ENCODE results near the gene PSMC1. TPM values are rescaled to one million over a fixed set of nuclear protein-coding genes. Genes with fewer than 3 reads are reported as not detected.

PSMC1 gene
- total and polyA plus RNA-seq, 12 donors: 67.1 to 456 (median 87.4) TPM

- Histone ChIP-seq H3K27ac (no peak overlapping the region), H3K4me1 (replicated peaks in 1 of 2) (peaks cover 7 to 20% of the 10 kb centered on the region in 2 donors), H3K4me3 (no peak overlapping the region), H3K27me3 (no peaks in the 10 kb centered on the region), H3K36me3 (replicated peaks in 1 of 2) (peaks cover 0 to 19% of the 10 kb centered on the region in 2 donors), H3K9me3 (replicated peaks in 1 of 3) (no peaks in the 10 kb centered on the region)
- WGBS, 4 donors: 96% methylated on average over 4 of the region's 4 CpGs
- intact Hi-C loops (cut with DNase I): loop anchor here in 1 of 2 donors (10.0 kb wide), 3 partner anchors 101 to 451 kb away; no protein-coding TSS in a partner anchor
- no peak for DNase-seq
- TF ChIP-seq, protein P1, sequence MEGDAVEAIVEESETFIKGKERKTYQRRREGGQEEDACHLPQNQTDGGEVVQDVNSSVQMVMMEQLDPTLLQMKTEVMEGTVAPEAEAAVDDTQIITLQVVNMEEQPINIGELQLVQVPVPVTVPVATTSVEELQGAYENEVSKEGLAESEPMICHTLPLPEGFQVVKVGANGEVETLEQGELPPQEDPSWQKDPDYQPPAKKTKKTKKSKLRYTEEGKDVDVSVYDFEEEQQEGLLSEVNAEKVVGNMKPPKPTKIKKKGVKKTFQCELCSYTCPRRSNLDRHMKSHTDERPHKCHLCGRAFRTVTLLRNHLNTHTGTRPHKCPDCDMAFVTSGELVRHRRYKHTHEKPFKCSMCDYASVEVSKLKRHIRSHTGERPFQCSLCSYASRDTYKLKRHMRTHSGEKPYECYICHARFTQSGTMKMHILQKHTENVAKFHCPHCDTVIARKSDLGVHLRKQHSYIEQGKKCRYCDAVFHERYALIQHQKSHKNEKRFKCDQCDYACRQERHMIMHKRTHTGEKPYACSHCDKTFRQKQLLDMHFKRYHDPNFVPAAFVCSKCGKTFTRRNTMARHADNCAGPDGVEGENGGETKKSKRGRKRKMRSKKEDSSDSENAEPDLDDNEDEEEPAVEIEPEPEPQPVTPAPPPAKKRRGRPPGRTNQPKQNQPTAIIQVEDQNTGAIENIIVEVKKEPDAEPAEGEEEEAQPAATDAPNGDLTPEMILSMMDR (IDR thresholded peaks at IDR 0.05): no peak
- no peak for TF ChIP-seq POLR2A (IDR thresholded peaks at IDR 0.05)
Observed at GRCh38 chr14:90303473-90303872, 47.1 kb downstream of the PSMC1 start.

DNA sequence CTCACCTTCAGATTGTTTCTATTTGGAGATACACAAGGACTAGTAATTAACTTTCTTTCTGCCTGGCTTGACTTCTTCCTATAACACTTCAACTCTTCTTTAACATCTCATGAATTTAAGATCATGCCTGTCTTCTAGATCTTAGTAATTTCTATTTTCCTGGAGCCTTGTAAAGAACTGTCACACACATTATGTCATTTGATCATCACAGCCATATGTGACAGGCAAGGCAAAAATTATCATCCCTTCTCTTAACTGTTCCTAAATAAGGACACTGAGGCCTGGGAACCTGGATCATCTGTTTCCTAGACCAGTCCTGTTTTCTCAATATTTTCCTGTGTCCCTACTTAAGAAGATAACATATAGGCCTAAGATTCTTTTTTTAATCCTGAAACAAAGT lies 48.1 kb downstream of the PSMC1 start:
- H3K27ac ChIP-seq: no peak overlapping the region
- TF ChIP-seq, protein P1 (IDR thresholded peaks at IDR 0.05): no peak
- no peak for TF ChIP-seq POLR2A (IDR thresholded peaks at IDR 0.05)
- H3K27me3 ChIP-seq: no peaks in the 10 kb centered on the region
- no peak overlapping the region for H3K4me3 ChIP-seq
- peaks cover 0 to 20% of the 10 kb centered on the region in 2 donors for H3K36me3 ChIP-seq (replicated peaks in 1 of 2)
- intact Hi-C loops (cut with DNase I): loop anchor here in 1 of 2 donors (10.0 kb wide), 3 partner anchors 100 to 450 kb away; no protein-coding TSS in a partner anchor
- H3K4me1 ChIP-seq (replicated peaks in 1 of 2): peaks cover 7 to 20% of the 10 kb centered on the region in 2 donors
- no peaks in the 10 kb centered on the region for H3K9me3 ChIP-seq (replicated peaks in 1 of 3)
- no peak for DNase-seq

- no peak for DNase-seq
- no peaks in the 10 kb centered on the region for H3K27me3 ChIP-seq
- H3K36me3 ChIP-seq (replicated peaks in 1 of 2): peaks cover 0 to 20% of the 10 kb centered on the region in 2 donors
- H3K27ac ChIP-seq: no peak overlapping the region
- intact Hi-C loops (cut with DNase I): loop anchor here in 1 of 2 donors (10.0 kb wide), 3 partner anchors 100 to 450 kb away; no protein-coding TSS in a partner anchor
- H3K4me1 ChIP-seq (replicated peaks in 1 of 2): peaks cover 7 to 20% of the 10 kb centered on the region in 2 donors
- H3K4me3 ChIP-seq: no peak overlapping the region
- 91 to 95% (median 93%) methylated on average over 4 of the region's 4 CpGs for WGBS, 4 donors
- no peaks in the 10 kb centered on the region for H3K9me3 ChIP-seq (replicated peaks in 1 of 3)
- TF ChIP-seq, protein P1 (IDR thresholded peaks at IDR 0.05): no peak
- no peak for TF ChIP-seq POLR2A (IDR thresholded peaks at IDR 0.05)
Observed at GRCh38 chr14:90305176-90305601, 48.8 kb downstream of the PSMC1 start.

GRCh38 chr14:90308561-90308960 lies 52.2 kb downstream of the PSMC1 start:
- no peaks in the 10 kb centered on the region for H3K27me3 ChIP-seq
- intact Hi-C loops (cut with DNase I): loop anchor here in 1 of 2 donors (10.0 kb wide), 3 partner anchors 96 to 446 kb away; no protein-coding TSS in a partner anchor
- H3K27ac ChIP-seq: no peak overlapping the region
- peaks cover 0 to 38% of the 10 kb centered on the region in 2 donors for H3K36me3 ChIP-seq (replicated peaks in 1 of 2)
- WGBS, 4 donors: 95 to 98% (median 96%) methylated on average over 7 of the region's 7 CpGs
- DNase-seq: no peak
- H3K4me3 ChIP-seq: no peak overlapping the region
- no peak for TF ChIP-seq POLR2A (IDR thresholded peaks at IDR 0.05)
- TF ChIP-seq, protein P1 (IDR thresholded peaks at IDR 0.05): no peak
- H3K9me3 ChIP-seq (replicated peaks in 1 of 3): no peaks in the 10 kb centered on the region
- no peaks in the 10 kb centered on the region for H3K4me1 ChIP-seq (replicated peaks in 1 of 2)
